Cerebellar nuclear complex (tissue), 1 donor: ENCODE results near the gene KDM3A.

Experiments used
- DNase-seq, 2 experiments: peaks; one replicate each; lab custom pipeline; 2025; lab: John Stamatoyannopoulos, UW

Gene KDM3A

GRCh38 chr2:86518481-86518880 is 77.3 kb downstream of the KDM3A start:
- DNase-seq: peak in 1 of 2 experiments; percentile 13

DNA sequence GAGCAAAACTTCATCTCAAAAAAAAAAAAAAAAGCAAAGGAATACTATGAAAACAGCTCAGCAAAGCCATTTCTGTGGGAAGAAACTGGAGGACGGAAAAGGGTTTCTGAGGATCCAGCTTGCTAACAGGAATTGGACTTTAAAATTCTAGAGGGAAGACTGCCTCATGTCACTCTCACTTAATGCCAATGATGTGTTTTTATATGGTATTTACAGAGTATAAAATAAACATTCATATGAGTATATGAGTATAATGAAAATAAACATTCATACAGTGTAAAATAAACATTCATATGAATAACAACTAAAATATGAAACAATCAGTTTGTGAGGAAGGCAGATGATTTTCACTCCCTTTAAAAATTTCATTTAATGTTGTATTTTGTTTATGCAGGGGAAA is 78.2 kb downstream of the KDM3A start:
- no peak for DNase-seq

- DNase-seq: no peak
Measured at GRCh38 chr2:86520153-86520552, 79.0 kb downstream of the KDM3A start.

- no peak for DNase-seq
Measured at GRCh38 chr2:86521922-86522321, 80.8 kb downstream of the KDM3A start.

GRCh38 chr2:86522711-86523110 is 81.5 kb downstream of the KDM3A start:
- DNase-seq: no peak

GRCh38 chr2:86523491-86523890 is 82.3 kb downstream of the KDM3A start:
- DNase-seq: no peak

GRCh38 chr2:86525421-86526340 is 84.5 kb downstream of the KDM3A start:
- no peak for DNase-seq

- DNase-seq: no peak
Measured at GRCh38 chr2:86533589-86533988, 92.4 kb downstream of the KDM3A start.

DNA sequence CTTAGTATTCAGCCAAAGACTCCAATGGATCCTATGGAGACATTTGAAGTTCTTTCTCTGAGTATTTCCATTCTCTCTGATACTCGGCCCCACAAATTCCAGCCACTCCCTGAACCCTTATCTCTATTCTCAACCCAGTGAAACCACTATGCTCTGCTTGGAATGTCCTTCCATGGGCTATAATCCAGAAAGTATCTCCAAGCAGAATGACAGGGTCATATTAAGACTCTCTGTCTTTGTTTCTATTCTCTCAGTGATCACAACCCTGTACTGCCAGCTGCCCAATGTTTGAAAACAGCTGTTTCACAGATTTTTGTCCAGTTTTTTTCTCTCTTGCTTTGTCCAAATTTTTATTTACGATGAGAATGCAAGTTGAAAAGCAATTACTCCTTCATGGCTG is 100.2 kb downstream of the KDM3A start:
- DNase-seq: no peak
